ENCODE measurements around the gene POP7. TPM values are rescaled to one million over a fixed set of nuclear protein-coding genes. Genes with fewer than 3 reads are reported as not detected.
A peak's percentile ranks its signal among the peaks of the same experiment; 100 is the strongest.
"Not testable (repeated sequence)": the region's sequence is repeated elsewhere in the genome, so short reads cannot be mapped to it uniquely, and the experiment has no call there.

The POP7 gene
- 10 to 100 TPM; 15.8 to 44.8 (median 21.0) TPM for total RNA-seq

- Histone ChIP-seq H3K9me3 (no peaks in the 10 kb centered on the region), H3K4me1 (peaks cover 14 to 16% of the 10 kb centered on the region in 2 donors), H3K27ac (peak within 1 kb of the TSS; percentile 79 to 93 (median 82)), H3K27me3 (no peaks in the 10 kb centered on the region), H3K36me3 (no peaks in the 10 kb centered on the region), H3K4me3 (replicated peaks in 1 of 3) (peak within 1 kb of the TSS; percentile 86 to 92 (median 91))
- DNase-seq: peak; percentile 99 to 100
- 1% methylated on average over 33 to 55 of the region's 86 CpGs for WGBS, 2 donors
- TF ChIP-seq POLR2A (IDR thresholded peaks at IDR 0.05) (peak in 1 of 2 donors; percentile 78), CTCF (IDR thresholded peaks at IDR 0.05) (no peak)
- intact Hi-C loops (cut with DNase I): loop anchor here (10.0 kb wide), 1 partner anchor 149 kb away; the partner anchor contains the start of gene SLC12A9
Observed at GRCh38 chr7:100705753-100706671, at the start of gene POP7. Gene POP7, plus strand, starts transcription at chr7:100706121. Its CDS starts 710 bp downstream, at chr7:100706831.

- intact Hi-C loops (cut with DNase I); H3K9me3 ChIP-seq; H3K36me3 ChIP-seq; H3K4me1 ChIP-seq; H3K27me3 ChIP-seq; H3K27ac ChIP-seq; H3K4me3 ChIP-seq (replicated peaks in 1 of 3): not testable (repeated sequence)
- WGBS, 2 donors: 70% methylated on average over 12 of the region's 12 CpGs
- DNase-seq: peak; percentile 48 to 50
Observed at GRCh38 chr7:100662194-100662776, 43.6 kb upstream of the POP7 start.

- Histone ChIP-seq H3K27ac (no peak overlapping the region), H3K36me3 (no peaks in the 10 kb centered on the region), H3K9me3 (no peaks in the 10 kb centered on the region), H3K4me3 (replicated peaks in 1 of 3) (no peak overlapping the region), H3K27me3 (no peaks in the 10 kb centered on the region), H3K4me1 (no peaks in the 10 kb centered on the region)
- intact Hi-C loops (cut with DNase I): no loop called here
- TF ChIP-seq POLR2A (IDR thresholded peaks at IDR 0.05) (no peak), CTCF (IDR thresholded peaks at IDR 0.05) (no peak)
- DNase-seq: no peak
- WGBS, 2 donors: 93 to 95% methylated on average over 5 of the region's 5 CpGs
Observed at GRCh38 chr7:100665168-100665726, 40.7 kb upstream of the POP7 start.

- H3K27ac ChIP-seq: no peak overlapping the region
- H3K4me3 ChIP-seq (replicated peaks in 1 of 3): no peak overlapping the region
- WGBS, 2 donors: 82 to 85% methylated on average over 16 of the region's 16 CpGs
- H3K27me3 ChIP-seq: no peaks in the 10 kb centered on the region
- intact Hi-C loops (cut with DNase I): no loop called here
- no peak for DNase-seq
- H3K4me1 ChIP-seq: no peaks in the 10 kb centered on the region
- H3K9me3 ChIP-seq: no peaks in the 10 kb centered on the region
- TF ChIP-seq POLR2A (IDR thresholded peaks at IDR 0.05) (no peak), CTCF (IDR thresholded peaks at IDR 0.05) (no peak)
- H3K36me3 ChIP-seq: no peaks in the 10 kb centered on the region
Observed at GRCh38 chr7:100667331-100668068, 38.4 kb upstream of the POP7 start.

GRCh38 chr7:100668069-100668449 lies 37.9 kb upstream of the POP7 start:
- no peaks in the 10 kb centered on the region for H3K27me3 ChIP-seq
- no peaks in the 10 kb centered on the region for H3K36me3 ChIP-seq
- no peak overlapping the region for H3K27ac ChIP-seq
- TF ChIP-seq CTCF (IDR thresholded peaks at IDR 0.05) (no peak), POLR2A (IDR thresholded peaks at IDR 0.05) (no peak)
- no peaks in the 10 kb centered on the region for H3K9me3 ChIP-seq
- peaks cover 0 to 3% of the 10 kb centered on the region in 2 donors for H3K4me1 ChIP-seq
- DNase-seq: no peak
- intact Hi-C loops (cut with DNase I): no loop called here
- 81 to 82% methylated on average over 2 of the region's 2 CpGs for WGBS, 2 donors
- H3K4me3 ChIP-seq (replicated peaks in 1 of 3): no peak overlapping the region

GRCh38 chr7:100669106-100669505 lies 36.8 kb upstream of the POP7 start:
- H3K27me3 ChIP-seq; H3K27ac ChIP-seq; H3K4me3 ChIP-seq (replicated peaks in 1 of 3); intact Hi-C loops (cut with DNase I); H3K9me3 ChIP-seq; H3K36me3 ChIP-seq; DNase-seq; H3K4me1 ChIP-seq: not testable (repeated sequence)
- 92% methylated on average over 12 of the region's 12 CpGs for WGBS, 2 donors

Data from thyroid gland (tissue), 4 donors.